NCI-H748 (cell line): ENCODE data around the gene ASIP.
"Not testable (repeated sequence)": the region's sequence is repeated elsewhere in the genome, so short reads cannot be mapped to it uniquely, and the experiment has no call there.

Experiments
- DNase-seq: peaks from one replicate; lab custom pipeline; 2025; ENCODE audit not compliant: unreplicated experiment; lab: John Stamatoyannopoulos, UW

The ASIP gene

GRCh38 chr20:34242015-34242414 lies 792 bp downstream of the ASIP start:
- DNase-seq, result not testable (repeated sequence)

- DNase-seq, result no peak
These were observed 1.7 kb downstream of the ASIP start for GRCh38 chr20:34242879-34243278.

- DNase-seq, result no peak
These were observed 2.2 kb downstream of the ASIP start for GRCh38 chr20:34243377-34243776.

GRCh38 chr20:34246126-34246626 lies 5.0 kb downstream of the ASIP start:
- no peak for DNase-seq

- no peak for DNase-seq
These were observed 8.1 kb downstream of the ASIP start for GRCh38 chr20:34249291-34249690.

- no peak for DNase-seq
These were observed 8.8 kb downstream of the ASIP start for GRCh38 chr20:34250005-34250404.

GRCh38 chr20:34251619-34252018 lies 10.4 kb downstream of the ASIP start:
- DNase-seq, result no peak

GRCh38 chr20:34252431-34253086 lies 11.3 kb downstream of the ASIP start:
- not testable (repeated sequence) for DNase-seq

- no peak for DNase-seq
These were observed 13.8 kb downstream of the ASIP start for GRCh38 chr20:34254979-34255378.

- DNase-seq, result no peak
These were observed 15.5 kb downstream of the ASIP start for GRCh38 chr20:34256629-34257124.

- no peak for DNase-seq
These were observed 19.2 kb downstream of the ASIP start for GRCh38 chr20:34260208-34260942.

GRCh38 chr20:34262488-34263288 lies 21.5 kb downstream of the ASIP start:
- no peak for DNase-seq

- not testable (repeated sequence) for DNase-seq
These were observed 22.2 kb downstream of the ASIP start for GRCh38 chr20:34263468-34263867.

- DNase-seq, result no peak
These were observed 22.9 kb downstream of the ASIP start for GRCh38 chr20:34264141-34264540.

- no peak for DNase-seq
These were observed 26.9 kb downstream of the ASIP start for GRCh38 chr20:34268145-34268544.

- no peak for DNase-seq
These were observed 27.8 kb downstream of the ASIP start for GRCh38 chr20:34268851-34269636.

- no peak for DNase-seq
These were observed 28.9 kb downstream of the ASIP start for GRCh38 chr20:34269996-34270627.

GRCh38 chr20:34271956-34272355 lies 30.7 kb downstream of the ASIP start:
- DNase-seq, result no peak

- DNase-seq, result no peak
These were observed 33.5 kb downstream of the ASIP start for GRCh38 chr20:34274694-34275093.

- no peak for DNase-seq
These were observed 40.0 kb downstream of the ASIP start for GRCh38 chr20:34281177-34281576.
